ENCODE measurements around the gene DPYSL5. TPM values are rescaled to one million over a fixed set of nuclear protein-coding genes. Genes with fewer than 3 reads are reported as not detected.

DPYSL5 gene
- total and polyA plus RNA-seq, 4 donors, result not detected

- Histone ChIP-seq H3K4me3 (ENCODE audit: low read depth in 1 of 3, low read length in 3 of 3) (no peak overlapping the region), H3K27me3 (ENCODE audit: control insufficient read depth in 4 of 4, insufficient read depth in 4 of 4, low read length in 3 of 4) (peaks cover 0 to 2% (median 0%) of the 10 kb centered on the region in 4 donors), H3K27ac (ENCODE audit: low read depth in 1 of 2, low read length in 2 of 2) (no peak overlapping the region), H3K9ac (ENCODE audit: low read depth in 1 of 2, low read length in 2 of 2) (no peak overlapping the region), H3K36me3 (ENCODE audit: control insufficient read depth in 4 of 4, insufficient read depth in 3 of 4, low read depth in 1 of 4, low read length in 3 of 4) (no peaks in the 10 kb centered on the region), H3K4me1 (ENCODE audit: control insufficient read depth in 4 of 4, insufficient read depth in 4 of 4, low read length in 3 of 4) (no peaks in the 10 kb centered on the region), H3K9me3 (ENCODE audit: control insufficient read depth in 4 of 4, low read length in 3 of 4) (no peaks in the 10 kb centered on the region)
- no peak for DNase-seq (ENCODE audit: low spot score)
- 75% methylated on average over 5 of the region's 5 CpGs for WGBS
- TF ChIP-seq JUND (IDR thresholded peaks at IDR 0.05), result no peak
- TF ChIP-seq NR2F2 (IDR thresholded peaks at IDR 0.05), result no peak
- no peak for TF ChIP-seq RXRA (IDR thresholded peaks at IDR 0.05)
- TF ChIP-seq RAD21 (IDR thresholded peaks at IDR 0.05), result no peak
- TF ChIP-seq FOXA1 (IDR thresholded peaks at IDR 0.05), result no peak
- no peak for TF ChIP-seq GABPA (IDR thresholded peaks at IDR 0.05 in 1 of 2, conservative IDR thresholded peaks at IDR 0.05 in 1 of 2)
- no peak for TF ChIP-seq HNF4G (IDR thresholded peaks at IDR 0.05)
Observed at GRCh38 chr2:26950246-26950645, 102.3 kb downstream of the DPYSL5 start.

GRCh38 chr2:26951236-26951635, 103.3 kb downstream of the DPYSL5 start:
- Histone ChIP-seq H3K9me3 (ENCODE audit: control insufficient read depth in 4 of 4, low read length in 3 of 4) (no peaks in the 10 kb centered on the region), H3K4me1 (ENCODE audit: control insufficient read depth in 4 of 4, insufficient read depth in 4 of 4, low read length in 3 of 4) (no peaks in the 10 kb centered on the region), H3K36me3 (ENCODE audit: control insufficient read depth in 4 of 4, insufficient read depth in 3 of 4, low read depth in 1 of 4, low read length in 3 of 4) (no peaks in the 10 kb centered on the region), H3K4me3 (ENCODE audit: low read depth in 1 of 3, low read length in 3 of 3) (no peak overlapping the region), H3K9ac (ENCODE audit: low read depth in 1 of 2, low read length in 2 of 2) (no peak overlapping the region), H3K27me3 (ENCODE audit: control insufficient read depth in 4 of 4, insufficient read depth in 4 of 4, low read length in 3 of 4) (peaks cover 0 to 2% (median 0%) of the 10 kb centered on the region in 4 donors), H3K27ac (ENCODE audit: low read depth in 1 of 2, low read length in 2 of 2) (no peak overlapping the region)
- 93% methylated on average over 3 of the region's 3 CpGs for WGBS
- DNase-seq (ENCODE audit: low spot score), result no peak
- TF ChIP-seq RAD21 (IDR thresholded peaks at IDR 0.05) (no peak), HNF4A (conservative IDR thresholded peaks at IDR 0.05) (no peak), GABPA (IDR thresholded peaks at IDR 0.05 in 1 of 2, conservative IDR thresholded peaks at IDR 0.05 in 1 of 2) (no peak)

DNA sequence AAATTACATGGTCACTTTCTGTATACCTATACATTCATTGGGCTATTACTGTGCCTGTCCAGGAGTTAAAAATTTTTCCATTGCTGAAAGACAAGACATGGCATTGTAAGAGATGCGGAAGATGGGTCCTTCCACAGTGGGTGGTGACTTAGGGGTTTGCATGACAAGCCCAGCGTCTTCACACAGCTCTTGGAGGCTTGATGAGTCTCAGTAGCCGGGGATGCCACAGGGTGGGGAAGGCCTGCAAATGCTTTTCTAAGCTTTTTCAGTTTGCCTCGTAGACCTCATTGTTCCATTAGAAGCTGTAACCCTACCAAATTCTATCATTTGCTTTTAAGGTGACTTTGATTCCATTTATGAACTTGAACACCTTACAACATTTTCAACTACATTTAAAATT, 104.4 kb downstream of the DPYSL5 start:
- Histone ChIP-seq H3K9me3 (ENCODE audit: control insufficient read depth in 4 of 4, low read length in 3 of 4) (no peaks in the 10 kb centered on the region), H3K4me3 (ENCODE audit: low read depth in 1 of 3, low read length in 3 of 3) (no peak overlapping the region), H3K4me1 (ENCODE audit: control insufficient read depth in 4 of 4, insufficient read depth in 4 of 4, low read length in 3 of 4) (no peaks in the 10 kb centered on the region), H3K36me3 (ENCODE audit: control insufficient read depth in 4 of 4, insufficient read depth in 3 of 4, low read depth in 1 of 4, low read length in 3 of 4) (no peaks in the 10 kb centered on the region), H3K9ac (ENCODE audit: low read depth in 1 of 2, low read length in 2 of 2) (no peak overlapping the region), H3K27ac (ENCODE audit: low read depth in 1 of 2, low read length in 2 of 2) (no peak overlapping the region), H3K27me3 (ENCODE audit: control insufficient read depth in 4 of 4, insufficient read depth in 4 of 4, low read length in 3 of 4) (peaks cover 0 to 2% (median 0%) of the 10 kb centered on the region in 4 donors)
- TF ChIP-seq, protein P1, sequence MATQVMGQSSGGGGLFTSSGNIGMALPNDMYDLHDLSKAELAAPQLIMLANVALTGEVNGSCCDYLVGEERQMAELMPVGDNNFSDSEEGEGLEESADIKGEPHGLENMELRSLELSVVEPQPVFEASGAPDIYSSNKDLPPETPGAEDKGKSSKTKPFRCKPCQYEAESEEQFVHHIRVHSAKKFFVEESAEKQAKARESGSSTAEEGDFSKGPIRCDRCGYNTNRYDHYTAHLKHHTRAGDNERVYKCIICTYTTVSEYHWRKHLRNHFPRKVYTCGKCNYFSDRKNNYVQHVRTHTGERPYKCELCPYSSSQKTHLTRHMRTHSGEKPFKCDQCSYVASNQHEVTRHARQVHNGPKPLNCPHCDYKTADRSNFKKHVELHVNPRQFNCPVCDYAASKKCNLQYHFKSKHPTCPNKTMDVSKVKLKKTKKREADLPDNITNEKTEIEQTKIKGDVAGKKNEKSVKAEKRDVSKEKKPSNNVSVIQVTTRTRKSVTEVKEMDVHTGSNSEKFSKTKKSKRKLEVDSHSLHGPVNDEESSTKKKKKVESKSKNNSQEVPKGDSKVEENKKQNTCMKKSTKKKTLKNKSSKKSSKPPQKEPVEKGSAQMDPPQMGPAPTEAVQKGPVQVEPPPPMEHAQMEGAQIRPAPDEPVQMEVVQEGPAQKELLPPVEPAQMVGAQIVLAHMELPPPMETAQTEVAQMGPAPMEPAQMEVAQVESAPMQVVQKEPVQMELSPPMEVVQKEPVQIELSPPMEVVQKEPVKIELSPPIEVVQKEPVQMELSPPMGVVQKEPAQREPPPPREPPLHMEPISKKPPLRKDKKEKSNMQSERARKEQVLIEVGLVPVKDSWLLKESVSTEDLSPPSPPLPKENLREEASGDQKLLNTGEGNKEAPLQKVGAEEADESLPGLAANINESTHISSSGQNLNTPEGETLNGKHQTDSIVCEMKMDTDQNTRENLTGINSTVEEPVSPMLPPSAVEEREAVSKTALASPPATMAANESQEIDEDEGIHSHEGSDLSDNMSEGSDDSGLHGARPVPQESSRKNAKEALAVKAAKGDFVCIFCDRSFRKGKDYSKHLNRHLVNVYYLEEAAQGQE (IDR thresholded peaks at IDR 0.05), result no peak
- TF ChIP-seq ZBTB33 (IDR thresholded peaks at IDR 0.05), result no peak
- TF ChIP-seq JUND (IDR thresholded peaks at IDR 0.05), result no peak
- TF ChIP-seq MAX (IDR thresholded peaks at IDR 0.05), result no peak
- TF ChIP-seq ATF3 (IDR thresholded peaks at IDR 0.05), result no peak
- TF ChIP-seq RAD21 (IDR thresholded peaks at IDR 0.05), result no peak
- no peak for TF ChIP-seq SP1 (IDR thresholded peaks at IDR 0.05)
- TF ChIP-seq FOXA1 (IDR thresholded peaks at IDR 0.05), result no peak
- WGBS, result 81% methylated on average over 4 of the region's 4 CpGs
- no peak for DNase-seq (ENCODE audit: low spot score)

Data from liver (tissue), 9 donors.